HCT116 (cell line): ENCODE measurements around the gene CYLC2. TPM values are rescaled to one million over a fixed set of nuclear protein-coding genes. Genes with fewer than 3 reads are reported as not detected.

Experiments
- ATAC-seq: fragments of 200-7000 bp; cut with Tn5 transposase; 2 replicates; pipeline ENCODE4 v1.9.1; 2020; ENCODE audit warnings: mild to moderate bottlenecking, moderate library complexity
- BruUV-seq: library from RNA; stranded (reverse); fragments of 400-500 nt; replicated peaks from 2 replicates; lab custom pipeline; 2021; lab: Mats Ljungman, UMichigan
- CTCF ChIA-PET: fragments of 300-600 bp; sonication (Branson Sonifier 250); formaldehyde crosslinking; loops from one replicate; lab custom pipeline; 2021; ENCODE audit warnings: antibody characterized with exemption; lab: Charles Lee
- POLR2A ChIA-PET: fragments of 300-600, 350-600 bp; sonication (Branson Sonifier 250); formaldehyde crosslinking; loops from one replicate; lab custom pipeline; 2021; ENCODE audit warnings: antibody characterized with exemption; lab: Charles Lee
- RAD21 ChIA-PET, 2 experiments: fragments of 300-600 bp; sonication (Branson Sonifier 250); formaldehyde crosslinking; loops; one replicate each; lab custom pipeline; 2023; ENCODE audit warnings: low total read pairs in 2 of 2; ENCODE audit not compliant: uncharacterized antibody in 2 of 2, unreplicated experiment in 2 of 2, low non-redundant PET in 1 of 2; lab: Charles Lee
- DNase-seq: peaks from one replicate; pipeline ENCODE4 v3.0.0-alpha.2; 2010; ENCODE audit warnings: low read depth, low spot score
- H2AFZ ChIP-seq: fragments of 200-600 bp; shearing (Covaris generic), sonication (generic); 2 replicates; pipeline ENCODE4 v1.6.1; 2017; ENCODE audit warnings: low read depth, mixed run types, mixed read lengths, antibody characterized with exemption, low read length; ENCODE audit not compliant: poor library complexity, severe bottlenecking
- H3K27ac ChIP-seq: 2 replicates; pipeline ENCODE4 v1.5.1; 2012; ENCODE audit warnings: low read depth, low read length
- H3K27me3 ChIP-seq: fragments of 200-600 bp; sonication (generic); 2 replicates; pipeline ENCODE4 v1.6.1; 2016; ENCODE audit warnings: mixed run types, low read length, mixed read lengths; ENCODE audit not compliant: insufficient read depth
- H3K36me3 ChIP-seq, 2 experiments: fragments of 200-500 bp in 1 of 2; fragments of 200-600 bp in 1 of 2; sonication (Bioruptor generic) in 1 of 2; sonication (generic) in 1 of 2; 2 replicates each; pipeline versions ENCODE4 v1.5.1 to v1.6.1; 2014 to 2016; ENCODE audit warnings: low read length in 2 of 2, inconsistent platforms in 1 of 2, mixed read lengths in 1 of 2, mixed run types in 1 of 2; ENCODE audit not compliant: insufficient read depth in 2 of 2, control insufficient read depth in 1 of 2
- H3K4me1 ChIP-seq, 2 experiments: fragments of 200-600 bp in 1 of 2; sonication (generic) in 1 of 2; 2 replicates each; pipeline versions ENCODE4 v1.5.1 to v1.6.1; 2012 to 2017; ENCODE audit warnings: low read length in 2 of 2, inconsistent platforms in 1 of 2, mild to moderate bottlenecking in 1 of 2, mixed read lengths in 1 of 2, mixed run types in 1 of 2, moderate library complexity in 1 of 2; ENCODE audit not compliant: insufficient read depth in 2 of 2, control insufficient read depth in 1 of 2
- H3K4me2 ChIP-seq: fragments of 200-600 bp; sonication (generic); 2 replicates; pipeline ENCODE4 v1.6.1; 2017; ENCODE audit warnings: mixed run types, low read length, mixed read lengths
- H3K4me3 ChIP-seq, 2 experiments: fragments of 200-600 bp in 1 of 2; sonication (generic) in 1 of 2; replicated peaks in 1 of 2; 2 replicates each; pipeline ENCODE4 v1.5.1; 2011 to 2016; ENCODE audit warnings: low read length in 2 of 2, control low read depth in 1 of 2, low read depth in 1 of 2, mild to moderate bottlenecking in 1 of 2, mixed read lengths in 1 of 2, mixed run types in 1 of 2
- H3K79me2 ChIP-seq: fragments of 200-600 bp; sonication (generic); 2 replicates; pipeline ENCODE4 v1.6.1; 2017; ENCODE audit warnings: mild to moderate bottlenecking, mixed run types, low read length, moderate library complexity, mixed read lengths; ENCODE audit not compliant: insufficient read depth
- H3K9ac ChIP-seq: fragments of 200-600 bp; sonication (generic); 2 replicates; pipeline ENCODE4 v1.6.1; 2016; ENCODE audit warnings: low read length, mixed read lengths
- H3K9me2 ChIP-seq: fragments of 200-600 bp; sonication (generic), shearing (Covaris generic); 2 replicates; pipeline ENCODE4 v1.6.1; 2017; ENCODE audit warnings: mixed run types, mild to moderate bottlenecking, moderate library complexity; ENCODE audit not compliant: insufficient read depth
- H3K9me3 ChIP-seq, 2 experiments: fragments of 200-500 bp in 1 of 2; fragments of 200-600 bp in 1 of 2; sonication (Bioruptor generic) in 1 of 2; sonication (generic) in 1 of 2; 2 replicates each; pipeline ENCODE4 v1.6.1; 2014 to 2017; ENCODE audit warnings: low read length in 2 of 2, mixed read lengths in 2 of 2, inconsistent platforms in 1 of 2, low read depth in 1 of 2, mild to moderate bottlenecking in 1 of 2, mixed run types in 1 of 2, moderate library complexity in 1 of 2; ENCODE audit not compliant: control insufficient read depth in 1 of 2, insufficient read depth in 1 of 2
- H4K20me1 ChIP-seq: fragments of 200-600 bp; sonication (generic), shearing (Covaris generic); 2 replicates; pipeline ENCODE4 v1.6.1; 2017; ENCODE audit warnings: mixed run types, mild to moderate bottlenecking, moderate library complexity; ENCODE audit not compliant: insufficient read depth
- CBX3 ChIP-seq: IDR thresholded peaks from 2 replicates; pipeline ENCODE4 v1.6.1; 2012; ENCODE audit warnings: low read depth
- CEBPB ChIP-seq: IDR thresholded peaks from 2 replicates; pipeline ENCODE4 v1.6.1; 2012; ENCODE audit warnings: low read depth
- CTCF ChIP-seq, 3 experiments: fragments of 200-600 bp in 1 of 3; sonication (generic) in 1 of 3; IDR thresholded peaks in 2 of 3; conservative IDR thresholded peaks in 1 of 3; 2 replicates each; pipeline ENCODE4 v1.5.1; 2012 to 2017; ENCODE audit warnings: low read depth in 2 of 3, low read length in 2 of 3, antibody characterized with exemption in 1 of 3, borderline replicate concordance in 1 of 3, control low read depth in 1 of 3, mild to moderate bottlenecking in 1 of 3, mixed read lengths in 1 of 3, mixed run types in 1 of 3, moderate library complexity in 1 of 3; ENCODE audit not compliant: insufficient read depth in 1 of 3
- EGR1 ChIP-seq: IDR thresholded peaks from 2 replicates; pipeline ENCODE4 v1.6.1; 2012; ENCODE audit warnings: low read depth
- ELF1 ChIP-seq: IDR thresholded peaks from 2 replicates; pipeline ENCODE4 v1.6.1; 2012; ENCODE audit warnings: low read depth, borderline replicate concordance
- FOSL1 ChIP-seq: IDR thresholded peaks from 2 replicates; pipeline ENCODE4 v1.6.1; 2012; ENCODE audit warnings: low read depth
- JUND ChIP-seq: IDR thresholded peaks from 2 replicates; pipeline ENCODE4 v1.6.1; 2012
- POLR2A ChIP-seq: IDR thresholded peaks from 2 replicates; pipeline ENCODE4 v1.7.0; 2011; ENCODE audit warnings: borderline replicate concordance; ENCODE audit not compliant: insufficient read depth, insufficient read length; ENCODE audit errors: extremely low read depth
- SIN3A ChIP-seq: IDR thresholded peaks from 2 replicates; pipeline ENCODE4 v1.6.1; 2012; ENCODE audit warnings: low read depth
- SRF ChIP-seq: IDR thresholded peaks from 2 replicates; pipeline ENCODE4 v1.6.1; 2012; ENCODE audit warnings: low read depth
- TCF7L2 ChIP-seq: IDR thresholded peaks from 2 replicates; pipeline ENCODE4 v1.7.0; 2011; ENCODE audit warnings: borderline replicate concordance, inconsistent platforms; ENCODE audit not compliant: insufficient read depth, insufficient read length; ENCODE audit errors: extremely low read depth
- ZFX ChIP-seq: fragments of 450-650 bp; IDR thresholded peaks from 2 replicates; pipeline ENCODE4 v1.6.1; 2017
- ZNF274 ChIP-seq: fragments of 200-500 bp; sonication (Bioruptor generic); IDR thresholded peaks from 2 replicates; pipeline ENCODE4 v1.6.1; 2014; ENCODE audit warnings: mild to moderate bottlenecking, low read depth, low read length, inconsistent platforms
- intact Hi-C: fragments of 100-400 bp; cut with micrococcal nuclease; formaldehyde crosslinking; loops from 2 replicates; pipeline ENCODE4 v1.10.0; 2022
- total RNA-seq: library from RNA; stranded (reverse); gene quantifications from one replicate; pipeline ENCODE4 v1.2.1, GENCODE V29; 2021; ENCODE audit not compliant: unreplicated experiment
- TF ChIP-seq, protein P1 (sequence below): IDR thresholded peaks from 2 replicates; pipeline ENCODE4 v1.6.1; 2011; ENCODE audit warnings: mild to moderate bottlenecking, low read length, moderate library complexity; ENCODE audit not compliant: insufficient replicate concordance; ENCODE audit errors: extremely low read depth
- TF ChIP-seq, protein P2 (sequence below): IDR thresholded peaks from 2 replicates; pipeline ENCODE4 v1.6.1; 2012

The CYLC2 gene
- total RNA-seq, 1 experiment from 2014 or later = not detected

GRCh38 chr9:102986425-102986824, 8.7 kb upstream of the CYLC2 start:
- Histone ChIP-seq H3K4me1 (no peaks in the 10 kb centered on the region), H3K9ac (no peak overlapping the region), H3K79me2 (no peaks in the 10 kb centered on the region), H3K4me2 (no peak overlapping the region), H3K27me3 (no peaks in the 10 kb centered on the region), H4K20me1 (no peaks in the 10 kb centered on the region), H3K36me3 (no peaks in the 10 kb centered on the region), H3K9me3 (peaks cover 5 to 23% of the 10 kb centered on the region in 2 experiments; a peak in 2 of 4 replicates), H2AFZ (no peak overlapping the region), H3K9me2 (no peaks in the 10 kb centered on the region), H3K4me3 (no peak overlapping the region), H3K27ac (no peak overlapping the region)
- no peak for TF ChIP-seq SRF
- no peak for TF ChIP-seq FOSL1
- no peak for TF ChIP-seq SIN3A
- no peak for TF ChIP-seq JUND
- TF ChIP-seq ZFX = no peak
- TF ChIP-seq, protein P1, sequence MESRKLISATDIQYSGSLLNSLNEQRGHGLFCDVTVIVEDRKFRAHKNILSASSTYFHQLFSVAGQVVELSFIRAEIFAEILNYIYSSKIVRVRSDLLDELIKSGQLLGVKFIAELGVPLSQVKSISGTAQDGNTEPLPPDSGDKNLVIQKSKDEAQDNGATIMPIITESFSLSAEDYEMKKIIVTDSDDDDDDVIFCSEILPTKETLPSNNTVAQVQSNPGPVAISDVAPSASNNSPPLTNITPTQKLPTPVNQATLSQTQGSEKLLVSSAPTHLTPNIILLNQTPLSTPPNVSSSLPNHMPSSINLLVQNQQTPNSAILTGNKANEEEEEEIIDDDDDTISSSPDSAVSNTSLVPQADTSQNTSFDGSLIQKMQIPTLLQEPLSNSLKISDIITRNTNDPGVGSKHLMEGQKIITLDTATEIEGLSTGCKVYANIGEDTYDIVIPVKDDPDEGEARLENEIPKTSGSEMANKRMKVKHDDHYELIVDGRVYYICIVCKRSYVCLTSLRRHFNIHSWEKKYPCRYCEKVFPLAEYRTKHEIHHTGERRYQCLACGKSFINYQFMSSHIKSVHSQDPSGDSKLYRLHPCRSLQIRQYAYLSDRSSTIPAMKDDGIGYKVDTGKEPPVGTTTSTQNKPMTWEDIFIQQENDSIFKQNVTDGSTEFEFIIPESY = no peak
- TF ChIP-seq ZNF274 = no peak
- no peak for TF ChIP-seq CBX3
- no peak for TF ChIP-seq EGR1
- TF ChIP-seq POLR2A = no peak
- intact Hi-C loops = no loop called here
- no TSS peak for BruUV-seq
- DNase-seq = no peak
- CTCF ChIA-PET = no interaction called here
- ATAC-seq = no peak
- RAD21 ChIA-PET = no interaction called here
- POLR2A ChIA-PET = no interaction called here

DNA sequence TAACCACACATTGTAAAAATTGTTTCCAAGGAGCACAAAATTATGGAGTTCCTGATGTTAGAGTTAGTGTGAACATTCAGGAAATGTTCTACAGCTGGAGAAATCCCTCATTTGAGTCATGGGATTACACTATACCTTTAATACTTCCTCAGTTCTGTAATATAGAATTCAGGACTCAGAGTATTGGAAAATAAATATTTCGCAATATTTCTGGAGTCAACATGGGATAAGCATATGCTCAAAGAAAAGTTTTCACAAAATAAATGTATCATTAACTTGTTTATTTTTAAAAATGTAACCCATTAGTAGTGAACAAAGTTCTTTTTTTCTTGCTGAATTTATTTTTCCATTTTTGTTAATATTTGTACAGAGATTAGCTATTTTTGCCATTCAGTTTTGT, 8.6 kb downstream of the CYLC2 start:
- H3K36me3 ChIP-seq = no peaks in the 10 kb centered on the region
- no peaks in the 10 kb centered on the region for H3K79me2 ChIP-seq
- H3K4me3 ChIP-seq = no peak overlapping the region
- peaks cover 15 to 17% of the 10 kb centered on the region in 2 experiments; a peak in 3 of 4 replicates for H3K9me3 ChIP-seq
- DNase-seq (no peak), ATAC-seq (no peak)
- POLR2A ChIA-PET = no interaction called here
- RAD21 ChIA-PET = no interaction called here
- H2AFZ ChIP-seq = no peak overlapping the region
- CTCF ChIA-PET = no interaction called here
- intact Hi-C loops = no loop called here
- H3K27ac ChIP-seq = no peak overlapping the region
- no peaks in the 10 kb centered on the region for H3K27me3 ChIP-seq
- no peaks in the 10 kb centered on the region for H3K9me2 ChIP-seq
- H3K4me2 ChIP-seq = no peak overlapping the region
- no peaks in the 10 kb centered on the region for H4K20me1 ChIP-seq
- H3K4me1 ChIP-seq = no peaks in the 10 kb centered on the region
- no peak overlapping the region for H3K9ac ChIP-seq
- no TSS peak for BruUV-seq
- TF ChIP-seq ZFX = no peak
- TF ChIP-seq JUND = no peak
- TF ChIP-seq CEBPB = no peak
- TF ChIP-seq FOSL1 = no peak
- no peak for TF ChIP-seq CTCF (IDR thresholded peaks at IDR 0.05 in 2 of 3, conservative IDR thresholded peaks at IDR 0.05 in 1 of 3; ENCODE audit: borderline replicate concordance in 1 of 3, insufficient read depth in 1 of 3, low read depth in 2 of 3, low read length in 2 of 3)
- TF ChIP-seq TCF7L2 = no peak
- no peak for TF ChIP-seq ELF1
- TF ChIP-seq ZNF274 = no peak
- TF ChIP-seq EGR1 = no peak
- TF ChIP-seq, protein P1 = no peak
- TF ChIP-seq, protein P2, sequence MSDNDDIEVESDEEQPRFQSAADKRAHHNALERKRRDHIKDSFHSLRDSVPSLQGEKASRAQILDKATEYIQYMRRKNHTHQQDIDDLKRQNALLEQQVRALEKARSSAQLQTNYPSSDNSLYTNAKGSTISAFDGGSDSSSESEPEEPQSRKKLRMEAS = no peak
- no peak for TF ChIP-seq CBX3
- TF ChIP-seq SRF = no peak
